Measurements from ENCODE around the gene RBFOX2.

The RBFOX2 gene

GRCh38 chr22:35899736-35900135 lies 128.9 kb downstream of the RBFOX2 start:
- DNase-seq (ENCODE audit: low read depth in 2 of 2) = no peak

DNA sequence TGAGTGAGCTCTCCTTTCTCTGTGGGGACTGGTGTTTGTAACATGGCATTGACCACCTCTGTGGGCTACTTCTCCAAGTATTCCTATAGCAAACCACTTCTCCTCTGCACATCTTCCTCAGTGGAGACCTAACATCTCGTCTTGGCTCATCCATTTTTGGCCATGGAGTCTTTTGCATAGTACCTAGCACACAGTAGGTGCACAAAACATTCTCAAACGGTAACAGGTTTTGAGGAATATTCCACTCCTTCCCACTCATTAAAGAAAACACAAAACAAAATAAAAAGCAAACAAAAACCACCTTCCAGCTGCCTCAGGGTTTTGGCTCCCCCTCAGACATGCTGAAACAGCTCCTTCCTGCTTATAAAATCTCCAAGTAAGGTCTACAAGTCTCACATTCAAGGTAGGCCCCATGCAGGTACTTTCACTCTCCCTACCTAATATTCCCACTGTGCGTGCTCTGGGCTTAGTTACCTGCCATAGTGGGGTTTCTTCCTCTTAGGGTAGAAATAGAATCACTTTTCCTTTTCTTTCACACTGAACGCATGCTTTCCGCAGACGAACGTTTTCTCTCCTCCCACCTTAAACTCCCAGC lies 132.4 kb downstream of the RBFOX2 start:
- DNase-seq (ENCODE audit: low read depth in 2 of 2) = no peak

DNA sequence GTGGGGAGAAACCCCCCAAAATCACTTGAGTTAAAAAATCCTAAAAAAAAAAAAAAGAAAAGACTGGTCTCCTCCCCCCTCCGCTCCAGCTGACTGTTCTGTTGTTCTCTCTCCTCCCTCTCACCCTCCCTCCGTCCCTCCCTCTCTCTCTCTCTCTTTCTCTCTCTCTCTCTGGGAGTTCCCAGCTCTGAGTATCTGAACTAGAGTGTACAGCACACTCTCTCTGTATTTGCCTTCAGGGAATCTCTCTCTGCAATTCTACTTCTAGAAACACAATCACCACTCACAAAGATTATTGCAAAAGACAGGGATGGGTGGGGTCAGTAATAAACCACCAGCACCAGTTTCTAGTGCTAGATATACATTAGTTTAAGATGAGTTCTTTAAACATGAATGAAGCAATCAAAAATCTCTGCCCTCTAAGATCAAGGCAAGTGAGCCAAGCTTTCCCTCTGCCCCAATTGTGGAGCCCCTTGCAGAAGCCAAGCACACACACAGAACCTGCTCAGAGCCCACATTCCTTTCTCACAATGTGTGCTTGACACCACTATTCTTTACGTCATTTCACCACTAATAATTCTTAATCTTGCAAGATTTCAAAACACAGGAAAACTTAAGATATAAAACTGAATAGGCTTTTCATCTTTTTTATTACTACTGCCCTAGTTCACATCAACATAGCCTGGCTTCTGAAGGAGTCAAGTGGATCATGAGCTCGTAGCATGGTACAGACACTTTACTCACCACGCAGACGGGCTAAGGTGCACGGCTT lies 133.5 kb downstream of the RBFOX2 start:
- DNase-seq (ENCODE audit: low read depth in 2 of 2) = no peak

GRCh38 chr22:35894464-35894878 lies 134.2 kb downstream of the RBFOX2 start:
- DNase-seq (ENCODE audit: low read depth in 2 of 2) = no peak

- DNase-seq (ENCODE audit: low read depth in 2 of 2) = no peak
Measured at GRCh38 chr22:35893698-35894097, 134.9 kb downstream of the RBFOX2 start.

GRCh38 chr22:35892192-35892591 lies 136.4 kb downstream of the RBFOX2 start:
- DNase-seq (ENCODE audit: low read depth in 2 of 2) = no peak

- DNase-seq (ENCODE audit: low read depth in 2 of 2) = no peak
Measured at GRCh38 chr22:35891442-35891841, 137.2 kb downstream of the RBFOX2 start.

DNA sequence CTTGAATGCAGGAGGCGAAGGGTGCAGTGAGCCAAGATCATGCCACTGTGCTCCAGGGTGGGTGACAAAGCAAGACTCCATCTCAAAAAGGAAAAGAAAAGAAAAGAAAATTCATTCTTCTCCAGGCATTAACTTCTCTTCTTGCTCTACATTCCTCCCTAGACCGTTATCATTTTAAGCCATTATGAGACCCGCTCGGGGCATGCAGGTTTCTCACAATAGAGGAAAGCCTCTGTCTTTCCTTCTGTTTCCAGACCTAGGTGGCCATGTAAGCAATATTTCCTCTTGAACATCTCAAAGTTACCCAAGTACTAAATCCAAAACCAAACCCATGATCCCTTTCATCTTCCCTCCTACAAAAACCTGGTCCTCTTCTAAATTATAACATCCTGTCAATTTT lies 139.6 kb downstream of the RBFOX2 start:
- DNase-seq (ENCODE audit: low read depth in 2 of 2) = no peak

DNA sequence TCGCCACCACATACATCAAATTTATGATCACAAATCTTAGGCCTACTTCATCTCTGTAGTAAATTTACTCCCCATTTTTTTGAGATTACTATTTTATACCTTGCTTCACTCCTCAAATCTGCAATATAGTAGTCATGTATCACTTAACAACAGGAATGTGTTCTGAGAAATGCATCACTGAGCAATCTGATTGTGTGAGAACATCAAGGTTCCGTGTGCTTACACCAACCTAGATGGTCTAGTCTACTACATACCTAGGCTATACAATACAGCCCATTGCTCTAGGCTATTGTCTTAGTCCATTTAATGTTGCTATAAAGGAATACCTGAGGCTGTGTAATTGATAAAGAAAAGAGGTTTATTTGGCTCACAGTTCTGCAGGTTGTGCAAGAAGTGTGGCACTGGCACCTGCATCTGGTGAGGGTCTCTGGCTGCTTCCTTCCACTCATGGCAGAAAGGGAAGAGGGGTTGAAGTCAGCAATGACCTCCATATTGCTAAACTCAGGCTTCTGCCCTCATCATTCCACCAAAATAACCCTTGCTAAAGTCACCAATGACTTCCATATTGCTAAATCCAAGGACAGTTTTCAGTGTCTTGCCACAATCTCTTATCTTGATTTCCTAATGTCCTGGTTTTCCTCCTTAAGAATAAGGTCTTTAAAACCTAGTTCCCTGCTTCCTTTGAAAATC lies 140.3 kb downstream of the RBFOX2 start:
- DNase-seq (ENCODE audit: low read depth in 2 of 2) = no peak

- DNase-seq (ENCODE audit: low read depth in 2 of 2) = no peak
Measured at GRCh38 chr22:35887296-35887875, 141.2 kb downstream of the RBFOX2 start.

DNA sequence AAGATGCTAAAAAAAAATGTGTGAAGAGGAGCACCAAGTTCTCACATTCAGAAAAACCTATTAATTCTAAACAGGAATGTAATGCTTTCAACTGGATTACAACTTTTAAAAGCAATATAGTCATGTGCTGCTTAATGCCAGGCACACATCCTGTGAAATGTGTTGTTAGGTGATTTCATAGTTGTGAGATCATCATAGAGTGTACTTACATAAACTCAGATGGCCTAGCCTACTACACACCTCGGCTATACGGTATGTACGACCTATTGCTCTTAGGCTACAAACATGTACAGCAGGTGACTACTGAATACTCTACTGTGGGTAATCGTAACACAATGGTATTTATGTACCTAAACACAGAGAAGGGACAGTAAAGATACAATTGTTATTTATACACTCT lies 142.3 kb downstream of the RBFOX2 start:
- no peak for DNase-seq (ENCODE audit: low read depth in 2 of 2)

- no peak for DNase-seq (ENCODE audit: low read depth in 2 of 2)
Measured at GRCh38 chr22:35884529-35884928, 144.1 kb downstream of the RBFOX2 start.

DNA sequence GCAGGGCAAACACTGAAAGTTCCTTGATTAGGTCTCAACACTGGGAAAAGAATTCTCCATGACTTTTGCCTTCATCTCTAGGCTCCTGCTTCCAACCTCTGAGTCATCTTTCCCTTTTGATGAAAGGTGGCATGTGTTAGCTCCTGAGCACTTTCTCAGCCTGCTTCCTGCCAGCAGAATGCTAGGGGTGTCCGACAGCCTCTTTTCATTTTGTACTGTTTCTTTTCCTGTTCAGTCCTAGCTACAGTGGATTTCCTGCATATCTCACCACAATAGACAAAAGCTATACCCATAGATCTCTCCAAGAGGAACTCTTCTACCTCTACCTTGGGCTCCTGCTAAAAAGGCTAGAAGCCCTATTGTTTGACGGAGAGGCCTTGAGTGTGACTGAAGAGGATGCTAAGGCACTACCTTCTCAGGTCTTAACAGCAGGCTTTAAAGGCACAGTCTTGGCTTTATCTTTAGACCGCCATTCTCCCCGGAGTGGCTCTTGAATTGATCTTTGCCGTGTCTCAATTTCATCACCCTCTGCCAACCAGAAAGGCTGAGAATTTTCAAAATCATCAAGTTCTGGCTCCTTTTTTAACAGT lies 145.5 kb downstream of the RBFOX2 start:
- DNase-seq (ENCODE audit: low read depth in 2 of 2) = no peak

DNA sequence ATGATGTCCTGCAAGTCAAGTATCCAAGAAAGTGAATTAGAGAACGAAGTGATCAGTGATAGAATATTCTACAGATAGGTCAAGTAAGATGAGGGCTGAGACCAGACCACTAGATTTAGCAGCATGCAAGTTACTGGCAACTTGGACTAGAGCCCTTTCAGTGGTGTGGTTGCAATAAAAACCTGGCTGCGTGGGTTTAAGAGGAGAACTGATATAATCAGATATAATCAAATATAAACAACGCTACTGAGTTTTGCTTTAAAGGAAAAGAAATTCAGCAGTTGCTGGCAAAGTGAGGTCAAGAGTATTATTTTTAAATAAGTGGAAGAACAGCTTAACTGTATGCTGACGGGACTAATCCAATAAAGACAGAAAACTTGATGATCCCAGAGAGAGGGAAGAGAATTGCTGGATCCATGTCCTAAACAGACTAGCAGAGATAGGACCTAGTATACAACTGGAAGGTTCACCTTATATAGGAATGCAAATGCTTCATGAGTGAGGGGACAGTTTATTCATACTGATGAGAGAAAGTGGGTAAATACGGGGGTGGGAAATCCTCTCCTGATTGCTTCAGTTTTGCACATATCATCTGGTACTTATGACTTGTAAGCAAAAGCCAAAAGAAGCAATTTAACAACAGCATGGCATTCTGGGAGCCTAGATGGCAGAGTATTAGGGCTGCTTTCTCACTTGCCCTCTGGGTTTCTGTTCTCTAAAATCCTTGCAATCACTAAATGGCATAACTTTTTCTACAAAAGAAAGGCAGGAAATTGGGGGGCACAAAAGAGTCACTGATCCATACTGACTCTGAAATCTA lies 146.2 kb downstream of the RBFOX2 start:
- DNase-seq (ENCODE audit: low read depth in 2 of 2) = no peak

DNA sequence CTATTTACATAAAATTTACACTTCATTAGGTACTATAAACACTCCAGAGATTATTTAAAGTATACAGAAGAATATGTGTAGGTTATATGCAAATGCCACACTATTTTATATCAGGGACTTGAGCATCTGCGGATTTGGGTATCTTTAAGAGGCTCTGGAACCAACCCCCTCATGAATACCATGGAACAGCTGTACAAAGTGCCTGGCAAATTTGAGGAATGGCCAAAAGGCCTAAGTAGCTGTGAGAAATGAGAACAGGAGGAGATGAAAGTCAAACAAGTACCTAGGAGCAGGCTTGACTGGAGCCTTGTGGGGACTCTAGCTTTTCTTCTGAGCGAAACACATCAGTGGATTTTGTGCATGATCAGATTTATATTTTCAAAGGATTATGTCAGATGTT lies 149.3 kb downstream of the RBFOX2 start:
- no peak for DNase-seq (ENCODE audit: low read depth in 2 of 2)

DNA sequence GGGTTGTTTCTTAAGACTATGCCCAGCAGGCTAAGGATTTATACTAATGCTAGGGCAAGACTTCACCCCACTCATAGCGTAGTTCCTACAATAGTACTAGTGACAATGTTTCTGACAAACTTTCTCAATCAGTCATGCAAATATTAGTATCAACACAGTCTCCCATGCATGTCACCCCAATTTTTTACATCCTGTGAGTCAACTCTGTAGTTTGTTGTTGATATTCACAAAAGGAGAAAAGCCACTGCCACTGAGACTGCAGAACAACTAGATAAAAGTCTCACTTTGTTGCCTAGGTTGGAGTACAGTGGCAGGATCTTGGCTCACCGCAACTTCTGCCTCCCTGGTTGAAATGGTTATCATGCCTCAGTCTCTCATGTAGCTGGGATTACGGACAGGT lies 155.2 kb downstream of the RBFOX2 start:
- no peak for DNase-seq (ENCODE audit: low read depth in 2 of 2)

DNA sequence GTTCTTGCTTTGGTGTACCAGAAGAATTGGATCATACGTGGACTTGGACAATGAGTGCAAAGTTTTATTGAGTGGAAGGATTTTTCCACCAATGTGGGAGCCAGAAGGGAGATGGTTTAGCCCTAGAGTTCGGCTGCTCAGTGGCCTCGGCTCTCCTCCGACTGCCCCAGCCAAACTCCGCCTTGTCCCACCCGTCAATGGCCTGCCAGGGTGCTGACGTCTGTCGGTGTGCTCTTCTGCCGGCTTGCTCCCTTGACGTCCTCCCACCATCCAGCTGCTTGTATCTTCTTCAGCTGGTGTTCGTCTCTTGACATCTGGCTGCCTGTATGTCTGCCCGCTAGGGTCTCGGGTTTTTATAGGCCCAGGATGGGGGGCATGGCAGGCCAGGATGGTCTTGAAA lies 156.2 kb downstream of the RBFOX2 start:
- no peak for DNase-seq (ENCODE audit: low read depth in 2 of 2)

GRCh38 chr22:35870517-35871293 lies 157.9 kb downstream of the RBFOX2 start:
- DNase-seq (ENCODE audit: low read depth in 2 of 2) = no peak

DNA sequence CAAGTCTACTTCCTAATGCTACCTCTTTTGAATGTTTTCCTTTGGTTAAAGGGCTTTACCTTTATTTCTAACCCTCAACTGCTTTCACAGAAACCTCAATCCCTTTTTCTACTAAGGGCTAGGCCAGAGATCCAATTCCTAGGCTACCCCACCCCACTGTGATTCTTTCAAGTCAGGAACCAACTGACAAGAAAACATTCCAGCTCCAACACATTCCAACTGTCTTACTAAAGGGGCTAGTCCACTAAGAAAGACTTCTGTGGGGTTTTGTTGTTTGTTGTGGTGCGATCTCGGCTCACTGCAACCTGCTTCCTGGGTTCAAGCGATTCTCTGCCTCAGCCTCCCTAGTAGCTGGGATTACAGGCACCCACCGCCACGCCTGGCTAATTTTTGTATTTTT lies 159.7 kb downstream of the RBFOX2 start:
- DNase-seq (ENCODE audit: low read depth in 2 of 2) = no peak

DNA sequence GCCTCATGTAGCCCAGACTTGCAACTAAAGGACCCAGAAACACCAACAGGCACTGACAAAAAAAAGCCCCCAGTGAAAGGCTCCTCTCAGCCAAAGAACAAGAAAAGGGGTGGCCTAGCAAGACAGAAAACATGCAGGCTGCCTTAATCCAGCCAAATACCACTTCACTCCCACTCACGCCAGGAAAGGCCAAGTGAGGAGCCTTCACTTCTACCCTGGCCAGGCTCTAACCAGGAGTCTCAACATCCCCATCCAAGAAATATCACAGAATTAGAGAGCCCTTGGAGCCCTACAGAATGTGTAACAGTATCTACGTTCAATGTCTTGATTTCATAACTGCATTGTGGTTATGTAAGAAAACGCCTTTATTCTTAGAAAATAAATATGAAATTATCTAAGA lies 162.0 kb downstream of the RBFOX2 start:
- no peak for DNase-seq (ENCODE audit: low read depth in 2 of 2)
